NT2/D1 (cell line): ENCODE measurements around the gene CTDP1.
"Not testable (repeated sequence)": the region's sequence is repeated elsewhere in the genome, so short reads cannot be mapped to it uniquely, and the experiment has no call there.

ENCODE experiments used
- DNase-seq: peaks from one replicate; pipeline ENCODE4 v3.0.0-alpha.2; 2011; ENCODE audit warnings: low read depth, low spot score
- H3K27me3 ChIP-seq: 2 replicates; pipeline ENCODE4 v1.6.0; 2011; ENCODE audit warnings: mild to moderate bottlenecking; ENCODE audit not compliant: insufficient read length, insufficient read depth
- H3K36me3 ChIP-seq: 2 replicates; pipeline ENCODE4 v1.6.1; 2011; ENCODE audit warnings: mild to moderate bottlenecking, low read length, mixed read lengths; ENCODE audit not compliant: insufficient read depth, insufficient read length
- H3K4me1 ChIP-seq: 2 replicates; pipeline ENCODE4 v1.5.1; 2011; ENCODE audit not compliant: insufficient read depth, insufficient read length
- H3K4me3 ChIP-seq: 2 replicates; pipeline ENCODE4 v1.5.1; 2011; ENCODE audit warnings: low read depth; ENCODE audit not compliant: insufficient read length
- H3K9ac ChIP-seq: 2 replicates; pipeline ENCODE4 v1.6.0; 2011; ENCODE audit warnings: low read depth; ENCODE audit not compliant: insufficient read length
- H3K9me3 ChIP-seq: 2 replicates; pipeline ENCODE4 v1.5.1; 2011; ENCODE audit warnings: mild to moderate bottlenecking, low read length; ENCODE audit not compliant: insufficient read depth
- SUZ12 ChIP-seq: IDR thresholded peaks from 2 replicates; pipeline ENCODE4 v1.6.1; 2011; ENCODE audit not compliant: insufficient read length, insufficient read depth; ENCODE audit errors: extremely low read depth
- YY1 ChIP-seq: IDR thresholded peaks from 2 replicates; pipeline ENCODE4 v1.6.1; 2011; ENCODE audit not compliant: insufficient read length, insufficient read depth
- ZNF274 ChIP-seq: IDR thresholded peaks from 2 replicates; pipeline ENCODE4 v1.6.1; 2011; ENCODE audit warnings: mild to moderate bottlenecking, low read depth, low read length

CTDP1 gene

DNA sequence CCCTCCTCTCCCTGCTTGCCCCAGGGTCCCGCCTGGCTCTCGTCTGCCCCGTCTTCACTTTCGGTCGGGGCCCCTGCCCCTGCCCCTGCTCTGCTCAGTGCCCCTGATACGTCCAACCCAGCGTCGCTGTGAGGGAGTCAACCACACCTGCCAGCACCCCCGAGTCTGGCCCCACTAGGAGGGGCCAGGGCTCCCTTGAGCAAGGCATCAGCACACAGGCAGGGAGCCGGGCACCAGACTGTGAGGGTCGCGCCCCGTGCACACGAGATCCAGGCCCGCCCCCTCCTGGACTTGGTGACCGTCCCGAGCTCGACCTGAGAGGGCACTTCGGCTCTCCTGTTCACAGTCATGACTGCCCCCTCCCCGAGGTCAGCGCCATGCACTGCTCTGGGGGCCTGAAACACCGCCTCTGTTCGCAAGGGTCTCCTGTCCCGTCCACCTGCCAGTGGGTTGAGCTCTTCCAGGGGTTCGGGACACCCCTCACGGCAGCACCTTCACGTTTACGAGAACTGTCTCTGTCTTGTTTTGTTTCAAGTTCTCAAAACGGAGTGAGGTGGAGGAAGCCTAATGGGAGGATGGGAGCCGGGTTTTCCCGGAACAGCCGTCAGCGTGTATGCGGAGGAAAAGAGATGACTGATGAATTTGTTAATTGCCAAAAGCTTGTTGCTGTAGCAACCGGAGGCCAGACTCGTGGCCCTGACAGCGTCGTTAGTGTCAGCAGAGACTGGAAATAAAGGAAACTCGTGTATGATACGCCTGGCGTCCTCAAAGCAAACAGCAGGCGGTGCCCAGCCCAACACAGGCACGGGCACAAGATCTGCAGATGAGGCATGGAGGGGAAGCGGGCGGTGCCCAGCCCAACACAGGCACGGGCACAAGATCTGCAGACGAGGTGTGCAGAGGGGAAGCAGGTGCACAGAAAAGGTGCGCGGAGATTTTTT, 69.9 kb downstream of the CTDP1 start:
- H3K9ac ChIP-seq = no peak overlapping the region
- TF ChIP-seq YY1 (no peak), ZNF274 (no peak), SUZ12 (no peak)
- peaks cover 57% of the 10 kb centered on the region for H3K36me3 ChIP-seq

DNA sequence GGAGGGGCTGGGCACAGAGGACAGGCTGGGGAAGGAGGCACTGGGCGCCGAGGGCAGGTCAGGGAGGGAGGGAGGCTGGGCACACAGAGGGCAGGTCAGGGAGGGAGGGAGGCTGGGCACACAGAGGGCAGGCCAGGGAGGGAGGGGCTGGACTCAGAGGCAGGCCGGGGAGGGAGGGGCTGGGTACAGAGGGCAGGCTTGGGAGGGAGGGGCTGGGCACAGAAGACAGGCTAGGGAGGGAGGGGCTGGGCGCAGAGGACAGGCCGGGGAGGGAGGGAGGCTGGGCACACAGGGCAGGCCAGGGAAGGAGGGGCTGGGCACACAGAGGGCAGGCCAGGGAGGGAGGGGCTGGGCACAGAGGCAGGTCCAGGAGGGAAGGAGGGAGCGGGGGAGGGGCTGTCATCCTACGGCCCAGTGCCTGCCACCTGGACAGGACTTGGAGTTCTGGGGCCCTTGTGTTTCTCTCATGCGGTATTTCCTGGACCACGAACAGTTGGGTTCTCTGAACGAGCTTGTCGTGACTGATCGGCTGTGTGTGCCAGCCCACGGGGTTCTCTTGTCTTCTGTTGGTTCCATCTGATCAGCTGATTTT, 71.5 kb downstream of the CTDP1 start:
- H3K9ac ChIP-seq = no peak overlapping the region
- H3K36me3 ChIP-seq = peaks cover 69% of the 10 kb centered on the region
- H3K27me3 ChIP-seq = no peaks in the 10 kb centered on the region
- no peaks in the 10 kb centered on the region for H3K4me1 ChIP-seq
- TF ChIP-seq SUZ12 (no peak), ZNF274 (no peak), YY1 (no peak)
- no peak overlapping the region for H3K4me3 ChIP-seq
- DNase-seq = no peak
- H3K9me3 ChIP-seq = no peaks in the 10 kb centered on the region; the same call in 1 of the 2 replicates

More for the DNA sequence above, 69.9 kb downstream of the CTDP1 start:
- Histone ChIP-seq H3K4me1 (no peaks in the 10 kb centered on the region), H3K9me3 (no peaks in the 10 kb centered on the region; the same call in 1 of the 2 replicates), H3K4me3 (no peak overlapping the region), H3K27me3 (no peaks in the 10 kb centered on the region)
- DNase-seq = no peak

DNA sequence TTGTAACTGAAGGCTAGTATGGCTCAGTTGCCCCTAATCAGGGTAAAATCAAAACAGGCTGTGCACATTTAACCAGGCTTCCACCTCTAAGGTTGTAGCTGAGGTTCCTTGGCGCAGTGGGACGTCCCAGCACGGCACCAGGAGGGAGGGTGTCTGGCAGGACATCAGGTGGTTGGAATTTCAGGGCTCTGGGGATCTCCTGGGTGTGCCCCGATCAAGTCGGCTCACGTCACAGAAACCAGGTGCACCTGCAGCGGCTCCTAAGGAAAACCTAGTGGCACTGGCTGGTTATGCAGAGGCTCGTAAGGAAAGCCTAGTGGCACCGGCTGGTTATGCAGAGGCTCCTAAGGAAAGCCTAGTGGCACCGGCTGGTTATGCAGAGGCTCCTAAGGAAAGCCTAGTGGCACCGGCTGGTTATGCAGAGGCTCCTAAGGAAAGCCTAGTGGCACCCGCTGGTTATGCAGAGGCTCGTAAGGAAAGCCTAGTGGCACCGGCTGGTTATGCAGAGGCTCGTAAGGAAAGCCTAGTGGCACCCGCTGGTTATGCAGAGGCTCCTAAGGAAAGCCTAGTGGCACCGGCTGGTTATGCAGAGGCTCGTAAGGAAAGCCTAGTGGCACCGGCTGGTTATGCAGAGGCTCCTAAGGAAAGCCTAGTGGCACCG, 72.4 kb downstream of the CTDP1 start:
- H3K4me1 ChIP-seq, H3K27me3 ChIP-seq, DNase-seq, H3K4me3 ChIP-seq, H3K9me3 ChIP-seq, H3K9ac ChIP-seq: not testable (repeated sequence)
- peaks cover 62% of the 10 kb centered on the region for H3K36me3 ChIP-seq

DNA sequence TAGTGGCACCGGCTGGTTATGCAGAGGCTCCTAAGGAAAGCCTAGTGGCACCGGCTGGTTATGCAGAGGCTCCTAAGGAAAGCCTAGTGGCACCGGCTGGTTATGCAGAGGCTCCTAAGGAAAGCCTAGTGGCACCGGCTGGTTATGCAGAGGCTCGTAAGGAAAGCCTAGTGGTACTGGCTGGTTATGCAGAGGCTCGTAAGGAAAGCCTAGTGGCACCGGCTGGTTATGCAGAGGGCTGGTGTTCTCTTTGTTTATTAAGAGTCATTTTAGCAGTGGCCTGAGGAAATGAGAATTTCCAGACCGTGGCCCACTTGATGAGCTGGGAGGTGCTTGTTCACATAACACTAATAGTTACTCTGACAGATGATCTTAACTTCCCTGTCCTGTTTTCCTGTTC, 73.3 kb downstream of the CTDP1 start:
- not testable (repeated sequence) for H3K27me3 ChIP-seq, DNase-seq, H3K9ac ChIP-seq, H3K9me3 ChIP-seq, H3K4me1 ChIP-seq, H3K4me3 ChIP-seq
- H3K36me3 ChIP-seq = peaks cover 55% of the 10 kb centered on the region

DNA sequence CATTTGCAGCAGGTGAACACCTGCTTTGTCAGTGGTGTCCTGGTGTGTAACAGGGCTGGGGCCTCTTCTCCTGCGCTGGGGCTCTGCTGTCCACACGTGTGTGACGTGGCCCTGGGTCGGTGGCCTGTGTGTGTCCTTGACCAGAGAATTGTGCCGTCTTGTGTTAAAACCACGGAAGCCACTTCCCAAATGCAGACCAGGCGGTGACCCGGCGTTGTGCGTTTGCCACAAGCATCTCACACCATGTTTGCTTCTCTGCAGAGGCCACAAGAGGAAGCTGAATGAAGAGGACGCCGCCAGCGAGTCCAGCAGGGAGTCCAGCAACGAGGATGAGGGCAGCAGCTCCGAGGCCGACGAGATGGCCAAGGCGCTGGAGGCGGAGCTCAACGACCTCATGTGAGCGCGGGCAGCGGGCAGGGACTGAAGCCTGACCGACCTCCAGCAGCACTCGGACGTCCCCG, 73.8 kb downstream of the CTDP1 start:
- Histone ChIP-seq H3K4me1 (no peaks in the 10 kb centered on the region), H3K36me3 (peaks cover 52% of the 10 kb centered on the region), H3K9me3 (no peaks in the 10 kb centered on the region; the same call in 1 of the 2 replicates), H3K9ac (no peak overlapping the region), H3K27me3 (no peaks in the 10 kb centered on the region), H3K4me3 (no peak overlapping the region)
- TF ChIP-seq YY1 = no peak
- TF ChIP-seq SUZ12 = no peak
- TF ChIP-seq ZNF274 = no peak
- no peak for DNase-seq

DNA sequence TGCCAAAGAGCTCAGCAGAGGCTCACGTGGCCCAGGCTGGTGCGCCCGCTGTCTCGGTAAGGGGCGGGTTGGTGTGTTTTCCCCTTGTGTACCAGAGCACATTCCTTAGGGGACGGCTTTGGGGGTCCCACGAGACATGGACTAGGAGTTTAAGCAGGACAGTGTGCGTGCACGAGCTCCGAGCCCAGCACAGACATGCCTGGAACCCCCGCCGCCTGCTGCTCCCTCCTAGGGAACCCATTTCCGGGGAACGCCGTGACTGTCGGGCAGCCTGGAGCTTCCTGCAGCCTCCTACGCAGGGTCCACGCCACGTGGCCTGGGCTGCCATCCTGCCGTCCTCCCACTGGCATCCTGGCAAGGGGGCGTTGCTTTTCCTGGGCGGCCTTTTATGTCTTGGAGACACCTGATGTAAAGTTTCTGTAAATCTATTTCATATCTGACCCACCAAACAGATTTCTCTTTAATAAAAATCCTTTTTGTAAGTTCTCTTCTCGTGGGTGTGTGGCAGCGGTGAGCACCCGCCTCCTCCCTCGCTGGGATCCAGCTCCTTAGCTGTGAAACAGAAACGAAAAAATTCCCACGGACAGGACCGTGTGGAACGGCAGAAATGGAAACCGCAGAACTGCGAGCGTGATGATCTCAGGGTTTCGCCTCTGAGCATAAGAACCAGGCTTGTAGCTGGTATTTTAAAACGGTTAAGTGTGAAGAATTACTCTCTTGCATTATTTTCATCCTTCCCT, 74.6 kb downstream of the CTDP1 start:
- no peak for DNase-seq
- H3K27me3 ChIP-seq = no peaks in the 10 kb centered on the region
- H3K4me3 ChIP-seq = no peak overlapping the region
- no peak for TF ChIP-seq YY1
- no peak for TF ChIP-seq ZNF274
- TF ChIP-seq SUZ12 = no peak
- no peaks in the 10 kb centered on the region; the same call in 1 of the 2 replicates for H3K9me3 ChIP-seq
- peaks cover 47% of the 10 kb centered on the region for H3K36me3 ChIP-seq
- H3K4me1 ChIP-seq = no peaks in the 10 kb centered on the region
- H3K9ac ChIP-seq = no peak overlapping the region
